PC-3 (cell line): ENCODE results near the gene MYCL.

Source experiments
- CTCF ChIP-seq: fragments of 300-600 bp; sonication (generic); conservative IDR thresholded peaks from 2 replicates; pipeline ENCODE4 v1.5.1; 2017; ENCODE audit warnings: antibody characterized with exemption, low read depth, mild to moderate bottlenecking, low read length
- EZH2 ChIP-seq: fragments of 300-600 bp; sonication (generic); IDR thresholded peaks from one replicate; pipeline ENCODE4 v1.6.1; 2017; ENCODE audit warnings: antibody characterized with exemption, mild to moderate bottlenecking, low read length; ENCODE audit not compliant: unreplicated experiment
- EZH2phosphoT487 ChIP-seq: fragments of 300-600 bp; sonication (generic); IDR thresholded peaks from 2 replicates; pipeline ENCODE4 v1.6.1; 2018; ENCODE audit warnings: mild to moderate bottlenecking, antibody characterized with exemption, low read length, borderline replicate concordance

- TF ChIP-seq CTCF (no peak), EZH2 (no peak), EZH2phosphoT487 (no peak)
Measured at GRCh38 chr1:39938856-39939255, 37.1 kb upstream of the MYCL start.
